ENCODE data around the gene SPATA21. TPM values are rescaled to one million over a fixed set of nuclear protein-coding genes. Genes with fewer than 3 reads are reported as not detected.

SPATA21 gene
- polyA plus RNA-seq, 3 donors = not detected

DNA sequence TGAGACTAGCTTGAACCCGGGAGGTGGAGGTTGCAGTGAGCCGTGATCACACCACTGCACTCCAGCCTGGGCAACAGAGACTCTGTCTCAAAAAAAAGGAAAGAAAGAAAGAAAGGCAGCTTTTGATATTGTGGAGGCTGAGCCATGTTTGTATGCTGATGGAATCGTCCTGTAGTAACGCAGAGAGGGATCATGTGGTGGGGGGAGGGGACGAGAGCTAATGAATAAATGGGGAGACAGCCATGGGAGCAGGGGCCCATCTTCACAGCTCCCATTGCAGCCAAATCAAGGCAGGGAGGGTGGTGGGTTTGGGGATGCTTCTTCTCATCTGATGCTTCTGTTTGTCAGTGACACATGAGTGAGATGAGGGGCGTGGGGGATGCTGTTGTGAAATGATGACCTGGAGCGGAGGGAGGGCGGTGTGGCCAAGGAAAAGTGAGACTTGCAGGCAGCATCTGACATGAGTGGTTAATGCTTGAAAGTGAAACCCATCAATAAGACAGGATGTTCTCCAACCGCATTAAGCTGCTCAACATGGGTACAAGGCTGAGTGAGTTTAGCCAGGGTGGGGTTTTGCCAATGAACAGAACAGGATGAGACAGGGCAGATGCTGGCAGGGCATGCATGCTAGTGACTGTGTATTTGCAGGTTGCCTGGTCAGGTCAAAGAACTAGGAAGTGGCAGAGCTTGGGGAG lies 16.7 kb downstream of the SPATA21 start:
- H3K9ac ChIP-seq (ENCODE audit: insufficient read depth, low read length, poor library complexity, severe bottlenecking) = no peak overlapping the region
- peaks cover 10% of the 10 kb centered on the region for H3K4me1 Mint-ChIP-seq
- intact Hi-C loops (cut with micrococcal nuclease) = no loop called here
- no peak overlapping the region for H3K4me3 ChIP-seq (replicated peaks in 1 of 3; ENCODE audit: low read depth in 2 of 3, low read length in 3 of 3)
- peaks cover 0 to 2% (median 0%) of the 10 kb centered on the region in 7 donors for H3K9me3 Mint-ChIP-seq
- DNase-seq = no peak
- no peaks in the 10 kb centered on the region for H3K79me2 ChIP-seq (ENCODE audit: insufficient read depth, low read length)
- 62% methylated on average over 8 of the region's 9 CpGs for WGBS (ENCODE audit: insufficient coverage)
- no peaks in the 10 kb centered on the region for H3K27me3 ChIP-seq (ENCODE audit: control insufficient read depth in 2 of 2, insufficient read depth in 2 of 2, low read length in 2 of 2)
- peak overlapping the region in 1 of 2 donors; percentile 22 for H3K4me3 Mint-ChIP-seq
- no peak overlapping the region for H2AFZ ChIP-seq (ENCODE audit: insufficient read depth, low read depth, low read length, poor library complexity, severe bottlenecking)
- no peaks in the 10 kb centered on the region for H3K36me3 Mint-ChIP-seq
- H3K36me3 ChIP-seq (replicated peaks in 1 of 2; ENCODE audit: control insufficient read depth in 1 of 2, insufficient read depth in 2 of 2, low read length in 2 of 2) = no peaks in the 10 kb centered on the region
- no peak overlapping the region for H3K27ac ChIP-seq (ENCODE audit: low read depth in 1 of 2, low read length in 2 of 2)
- no peaks in the 10 kb centered on the region for H3K4me1 ChIP-seq (ENCODE audit: control insufficient read depth in 1 of 2, insufficient read depth in 2 of 2, low read length in 2 of 2)
- no peak overlapping the region for H3K27ac Mint-ChIP-seq
- H3K4me2 ChIP-seq (replicated peaks; ENCODE audit: extremely low read depth, low read length, poor library complexity, severe bottlenecking) = no peak overlapping the region
- no peaks in the 10 kb centered on the region for H3K9me3 ChIP-seq (replicated peaks in 1 of 2; ENCODE audit: control insufficient read depth in 1 of 2, insufficient read depth in 1 of 2, low read length in 2 of 2)
- TF ChIP-seq, protein P1, sequence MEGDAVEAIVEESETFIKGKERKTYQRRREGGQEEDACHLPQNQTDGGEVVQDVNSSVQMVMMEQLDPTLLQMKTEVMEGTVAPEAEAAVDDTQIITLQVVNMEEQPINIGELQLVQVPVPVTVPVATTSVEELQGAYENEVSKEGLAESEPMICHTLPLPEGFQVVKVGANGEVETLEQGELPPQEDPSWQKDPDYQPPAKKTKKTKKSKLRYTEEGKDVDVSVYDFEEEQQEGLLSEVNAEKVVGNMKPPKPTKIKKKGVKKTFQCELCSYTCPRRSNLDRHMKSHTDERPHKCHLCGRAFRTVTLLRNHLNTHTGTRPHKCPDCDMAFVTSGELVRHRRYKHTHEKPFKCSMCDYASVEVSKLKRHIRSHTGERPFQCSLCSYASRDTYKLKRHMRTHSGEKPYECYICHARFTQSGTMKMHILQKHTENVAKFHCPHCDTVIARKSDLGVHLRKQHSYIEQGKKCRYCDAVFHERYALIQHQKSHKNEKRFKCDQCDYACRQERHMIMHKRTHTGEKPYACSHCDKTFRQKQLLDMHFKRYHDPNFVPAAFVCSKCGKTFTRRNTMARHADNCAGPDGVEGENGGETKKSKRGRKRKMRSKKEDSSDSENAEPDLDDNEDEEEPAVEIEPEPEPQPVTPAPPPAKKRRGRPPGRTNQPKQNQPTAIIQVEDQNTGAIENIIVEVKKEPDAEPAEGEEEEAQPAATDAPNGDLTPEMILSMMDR (IDR thresholded peaks at IDR 0.05) = no peak
- peaks cover 0 to 6% (median 1%) of the 10 kb centered on the region in 3 donors for H3K27me3 Mint-ChIP-seq (ENCODE audit: low read depth in 3 of 3)
- no peaks in the 10 kb centered on the region for H4K20me1 ChIP-seq (ENCODE audit: insufficient read depth, low read length)

DNA sequence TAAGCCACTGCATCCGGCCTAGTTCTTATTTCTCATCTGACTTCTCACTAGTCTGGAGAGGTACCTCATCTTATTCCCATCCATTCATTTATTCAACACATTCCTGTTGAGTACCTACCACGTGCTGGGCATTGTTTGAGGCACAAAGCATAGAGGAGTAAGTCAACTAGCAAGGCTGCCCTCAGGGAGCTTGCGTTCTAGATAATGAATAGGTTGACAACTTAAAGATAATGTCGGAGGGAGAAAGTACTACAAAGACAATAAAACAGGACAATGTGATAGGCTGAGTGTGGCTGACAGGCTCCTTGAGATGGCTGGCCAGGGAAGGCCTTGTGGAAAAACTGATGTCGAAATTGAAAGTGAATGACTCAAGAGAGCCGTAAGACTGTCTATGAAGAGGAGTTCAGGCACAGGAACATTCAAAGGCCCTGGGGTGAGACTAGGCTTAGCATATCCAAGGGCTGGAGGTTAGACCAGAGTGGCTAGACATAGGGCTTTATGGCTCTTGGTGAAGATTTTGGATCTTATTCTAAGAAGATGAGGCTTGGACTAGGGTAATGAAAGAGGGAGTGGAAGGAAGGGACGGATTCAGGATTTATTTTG lies 18.3 kb downstream of the SPATA21 start:
- Histone ChIP-seq H3K4me3 (replicated peaks in 1 of 3; ENCODE audit: low read depth in 2 of 3, low read length in 3 of 3) (no peak overlapping the region), H3K9ac (ENCODE audit: insufficient read depth, low read length, poor library complexity, severe bottlenecking) (no peak overlapping the region), H3K27ac (ENCODE audit: low read depth in 1 of 2, low read length in 2 of 2) (no peak overlapping the region), H3K4me2 (replicated peaks; ENCODE audit: extremely low read depth, low read length, poor library complexity, severe bottlenecking) (no peak overlapping the region), H4K20me1 (ENCODE audit: insufficient read depth, low read length) (no peaks in the 10 kb centered on the region), H3K4me1 (ENCODE audit: control insufficient read depth in 1 of 2, insufficient read depth in 2 of 2, low read length in 2 of 2) (no peaks in the 10 kb centered on the region), H3K9me3 (replicated peaks in 1 of 2; ENCODE audit: control insufficient read depth in 1 of 2, insufficient read depth in 1 of 2, low read length in 2 of 2) (no peaks in the 10 kb centered on the region), H3K27me3 (ENCODE audit: control insufficient read depth in 2 of 2, insufficient read depth in 2 of 2, low read length in 2 of 2) (no peaks in the 10 kb centered on the region), H2AFZ (ENCODE audit: insufficient read depth, low read depth, low read length, poor library complexity, severe bottlenecking) (no peak overlapping the region), H3K79me2 (ENCODE audit: insufficient read depth, low read length) (no peaks in the 10 kb centered on the region), H3K36me3 (replicated peaks in 1 of 2; ENCODE audit: control insufficient read depth in 1 of 2, insufficient read depth in 2 of 2, low read length in 2 of 2) (no peaks in the 10 kb centered on the region)
- no peak overlapping the region for H3K4me3 Mint-ChIP-seq
- peaks cover 0 to 6% (median 1%) of the 10 kb centered on the region in 3 donors for H3K27me3 Mint-ChIP-seq (ENCODE audit: low read depth in 3 of 3)
- intact Hi-C loops (cut with micrococcal nuclease) = no loop called here
- no peak overlapping the region for H3K27ac Mint-ChIP-seq
- H3K36me3 Mint-ChIP-seq = no peaks in the 10 kb centered on the region
- peaks cover 10% of the 10 kb centered on the region for H3K4me1 Mint-ChIP-seq
- no peak for DNase-seq
- 72% methylated on average over 5 of the region's 7 CpGs for WGBS (ENCODE audit: insufficient coverage)
- H3K9me3 Mint-ChIP-seq = peaks cover 0 to 2% (median 0%) of the 10 kb centered on the region in 7 donors
- TF ChIP-seq, protein P1 (IDR thresholded peaks at IDR 0.05) = no peak

All from CD14-positive monocyte (primary cell).